ENCODE results near the gene PLXNA1.

The PLXNA1 gene

DNA sequence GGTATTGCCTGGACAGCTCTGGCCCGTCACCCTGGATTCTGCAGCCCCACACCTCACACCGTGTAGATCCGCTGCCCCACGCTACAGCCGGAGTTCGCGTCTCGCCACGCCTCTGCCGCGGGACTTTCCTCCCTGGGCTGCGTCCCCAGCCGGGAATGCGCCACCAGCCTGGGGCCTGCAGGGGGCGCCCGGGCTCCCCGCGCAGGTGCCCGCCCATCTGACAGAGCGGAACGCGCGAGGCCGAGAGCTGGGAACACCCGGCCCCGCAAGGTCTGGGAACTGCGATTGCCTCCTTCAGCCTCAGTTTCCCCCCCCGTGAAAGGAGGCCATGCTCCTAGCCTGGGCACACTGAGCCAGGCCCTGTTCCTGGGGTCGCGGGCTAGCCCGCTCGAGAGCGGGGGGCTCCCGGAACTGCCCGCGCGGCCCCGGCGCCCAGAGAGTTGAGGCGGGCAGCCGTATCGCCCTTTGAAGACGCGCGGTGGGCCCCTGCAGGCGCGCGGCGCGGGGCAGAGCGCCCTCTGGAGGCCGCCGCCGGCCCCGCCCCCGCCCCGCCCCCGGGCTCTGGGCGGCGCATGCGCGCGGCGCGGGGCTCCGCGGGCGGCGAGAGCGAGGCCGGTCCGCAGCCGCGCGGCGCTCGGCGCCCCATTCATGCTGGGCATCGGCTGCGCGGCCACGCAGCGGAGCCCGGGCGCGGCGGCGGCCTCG lies at the start of gene PLXNA1:
TSS of gene PLXNA1 (plus strand) at position 645 of the 705 bp plus-strand sequence. CDS start 5,479 bp downstream, outside the sequence.
- peak; percentile 93 for DNase-seq

GRCh38 chr3:126934031-126934531 lies 48.8 kb upstream of the PLXNA1 start:
- DNase-seq = no peak

DNA sequence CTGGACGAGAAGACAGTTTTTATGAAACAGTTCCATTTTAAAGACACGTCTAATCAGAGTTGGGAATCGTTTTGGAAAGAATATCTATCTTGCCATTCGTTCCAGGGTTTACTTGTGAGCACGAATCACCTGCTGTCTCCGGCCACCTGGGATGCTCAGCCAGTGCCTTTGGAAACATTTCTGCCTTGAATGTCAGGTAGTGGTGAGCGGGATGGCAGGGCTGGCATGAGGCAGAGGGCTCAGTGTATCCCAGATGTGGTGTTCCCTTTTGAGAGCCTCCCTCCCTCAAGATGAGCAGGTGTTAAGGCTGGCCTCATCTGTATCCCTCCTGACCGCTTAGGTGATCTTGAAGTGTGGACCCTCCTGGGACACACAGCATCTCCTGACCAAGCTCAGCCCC lies 47.9 kb upstream of the PLXNA1 start:
- no peak for DNase-seq

DNA sequence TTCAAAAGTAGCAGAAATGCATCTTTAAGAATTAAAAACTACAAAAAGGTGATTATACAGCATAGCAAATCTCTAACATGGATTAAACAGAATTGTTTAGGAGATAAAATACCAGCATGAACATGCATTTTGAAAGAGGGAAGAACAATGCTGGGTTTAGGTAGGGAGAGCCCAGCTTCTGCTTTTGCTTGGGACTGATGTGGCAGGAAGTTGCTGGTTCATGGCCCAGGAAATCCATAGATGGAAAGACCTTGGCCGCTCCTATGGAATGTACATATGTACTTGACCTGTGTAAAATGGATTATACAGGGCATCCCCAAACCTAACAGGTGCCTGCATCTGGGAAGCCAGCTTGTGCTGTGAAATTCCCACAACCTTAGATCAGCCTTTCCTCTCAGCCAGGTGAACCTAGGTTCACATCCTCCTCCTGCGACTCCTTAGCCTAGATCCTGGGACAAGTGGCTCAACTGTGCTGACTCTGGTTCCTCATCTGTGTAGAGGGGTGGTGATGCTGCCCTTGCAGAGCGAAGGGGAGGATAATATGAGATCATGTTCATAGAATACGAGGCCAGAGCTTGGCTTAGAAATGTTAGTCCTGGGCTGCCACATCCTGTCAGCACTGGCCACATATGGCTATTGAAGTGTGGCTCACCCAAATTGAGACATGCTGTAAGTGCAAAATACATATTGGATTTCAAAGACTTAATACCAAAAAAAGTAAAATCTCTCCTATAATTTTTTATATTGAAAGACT lies 47.0 kb upstream of the PLXNA1 start:
- no peak for DNase-seq

- no peak for DNase-seq
These were observed 46.0 kb upstream of the PLXNA1 start for GRCh38 chr3:126936853-126937425.

DNA sequence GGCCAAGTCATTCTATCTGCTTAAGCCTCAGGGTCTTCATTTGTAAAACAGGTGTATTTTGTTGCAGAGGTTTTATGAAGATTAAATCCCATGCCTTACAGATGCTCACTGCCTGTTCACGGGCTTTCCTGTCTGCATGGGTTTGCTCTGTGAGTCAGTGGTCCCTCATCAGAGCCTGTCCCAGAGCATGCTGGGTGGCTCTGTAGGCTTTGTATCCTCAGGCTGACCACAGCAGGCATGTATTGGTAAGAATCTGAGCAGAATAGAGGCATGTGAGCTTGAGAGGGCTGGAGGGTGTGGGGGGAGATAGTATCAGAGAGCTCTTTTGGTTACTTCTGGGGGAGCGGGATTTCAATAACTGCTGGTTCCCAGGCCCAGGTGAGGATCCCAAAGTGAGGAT lies 45.4 kb upstream of the PLXNA1 start:
- no peak for DNase-seq

DNA sequence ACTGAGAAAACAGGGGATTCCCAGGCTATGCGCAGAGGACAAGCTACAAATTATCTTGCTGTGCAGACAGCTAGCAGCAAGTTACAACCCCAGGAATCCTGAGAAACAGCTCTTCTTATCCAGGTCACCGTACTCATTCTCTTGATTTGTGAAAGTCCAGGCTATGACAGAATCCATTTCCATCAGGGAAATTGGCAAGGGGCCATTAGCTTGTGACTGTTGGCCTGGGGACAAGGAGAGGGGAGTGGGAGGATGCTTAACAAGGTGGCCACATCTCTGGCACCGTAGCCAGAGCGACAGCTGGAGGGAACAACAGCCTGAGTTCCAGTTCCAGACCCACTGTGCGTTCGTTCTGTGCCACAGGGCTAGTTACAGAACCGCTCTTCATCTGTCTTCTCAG lies 44.9 kb upstream of the PLXNA1 start:
- DNase-seq = no peak

DNA sequence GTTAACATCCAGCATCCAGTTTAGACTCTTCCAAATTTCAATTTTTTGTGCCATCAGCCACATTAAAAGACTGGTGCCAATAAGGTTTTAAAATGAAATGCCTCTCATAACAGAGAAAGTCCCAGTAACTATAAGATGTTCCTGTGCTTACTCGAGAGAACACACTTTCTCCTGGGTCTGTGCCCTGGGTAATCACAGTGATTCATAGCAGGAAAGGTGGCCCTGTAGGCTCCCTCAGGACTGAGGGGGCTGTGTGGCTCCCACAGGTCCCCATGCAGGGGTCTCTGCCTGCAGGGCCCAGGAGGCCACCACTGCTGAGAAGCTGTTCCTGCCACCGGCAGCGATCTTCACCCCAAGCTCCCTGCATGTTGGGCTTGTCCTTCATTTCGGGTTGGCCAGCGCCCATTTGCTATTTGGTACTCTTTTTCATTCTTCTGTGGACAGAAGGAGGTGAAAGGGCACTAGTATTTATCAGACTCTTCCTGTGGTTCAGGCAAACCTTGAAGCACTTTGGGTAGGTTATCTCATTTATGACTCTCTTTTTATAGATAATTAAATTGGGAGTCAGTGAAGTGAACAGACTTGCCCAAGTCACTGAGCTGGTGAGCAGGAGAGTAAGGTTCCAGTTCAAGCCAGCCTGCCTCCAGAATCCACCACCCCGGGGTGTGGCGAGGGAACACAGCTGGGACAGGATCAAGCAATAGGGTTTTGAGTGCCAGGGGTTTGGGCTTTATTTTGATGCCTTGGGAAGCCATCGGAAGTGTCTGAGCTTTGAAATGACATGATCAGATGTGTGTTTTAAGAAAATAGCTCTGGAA lies 44.2 kb upstream of the PLXNA1 start:
- DNase-seq = no peak

- no peak for DNase-seq
These were observed 43.6 kb upstream of the PLXNA1 start for GRCh38 chr3:126939338-126939718.

DNA sequence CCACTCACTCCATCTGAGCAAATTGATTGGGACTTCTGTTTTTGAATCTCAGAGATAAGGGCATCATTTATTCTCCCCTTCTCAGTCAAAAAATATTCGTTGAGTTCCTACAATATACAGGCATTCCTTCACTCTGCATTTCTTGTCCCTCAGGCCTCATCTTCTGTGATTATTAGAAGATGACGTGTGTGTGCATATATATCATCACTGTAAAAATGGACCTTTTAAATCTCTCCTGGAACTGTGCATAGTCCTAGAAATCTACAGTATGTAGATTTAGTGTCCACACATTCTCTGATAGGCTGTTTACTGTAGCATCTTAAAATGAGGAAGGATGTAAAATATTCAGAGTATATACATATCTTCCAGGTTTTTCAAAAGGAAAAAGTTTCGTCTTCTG lies 43.2 kb upstream of the PLXNA1 start:
- no peak for DNase-seq

GRCh38 chr3:126941721-126942270 lies 41.1 kb upstream of the PLXNA1 start:
- DNase-seq = no peak

DNA sequence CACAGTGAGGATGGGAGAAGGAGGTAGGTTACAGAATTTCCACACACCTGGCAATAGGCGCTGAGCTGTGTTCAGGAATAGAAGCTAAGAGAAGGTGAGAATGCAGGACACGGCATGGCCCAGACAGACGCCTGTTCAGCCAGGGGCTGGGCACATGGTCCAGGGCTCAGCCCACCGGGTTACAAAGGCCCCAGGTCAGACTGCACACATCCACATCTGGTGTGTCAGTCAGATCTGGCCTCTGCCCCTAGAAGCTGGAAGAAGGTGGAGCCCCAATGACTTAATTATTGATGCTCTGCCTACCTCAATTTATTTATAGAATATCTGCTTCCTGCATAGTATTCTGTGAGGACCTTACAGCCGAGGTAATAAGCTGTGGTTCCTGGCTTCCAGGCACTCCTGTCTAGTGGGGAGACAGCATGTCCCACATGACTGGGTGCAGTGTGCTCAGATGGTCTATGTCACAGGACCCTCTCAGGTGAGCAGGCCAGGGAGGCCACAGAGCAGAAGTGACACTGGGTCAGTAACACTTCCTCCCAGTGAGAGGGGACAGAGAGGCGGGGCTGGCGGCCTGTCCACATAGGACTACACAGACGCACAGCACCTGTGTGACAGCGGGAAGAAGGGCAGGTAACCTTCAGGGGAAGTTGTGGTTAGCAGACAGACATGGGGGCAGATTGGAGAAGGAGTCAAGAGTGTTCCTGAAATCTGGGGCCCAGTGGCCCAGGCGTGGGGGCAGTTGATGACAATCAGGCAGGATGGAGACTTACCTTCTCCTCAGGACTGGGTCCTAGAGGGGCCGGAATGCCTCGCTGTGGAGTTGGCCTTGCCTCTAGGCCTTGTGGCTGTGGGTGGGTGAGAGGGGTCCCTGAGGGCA lies 38.6 kb upstream of the PLXNA1 start:
- DNase-seq = no peak

GRCh38 chr3:126945171-126945721 lies 37.7 kb upstream of the PLXNA1 start:
- DNase-seq = no peak

GRCh38 chr3:126945891-126946290 lies 37.0 kb upstream of the PLXNA1 start:
- DNase-seq = no peak

GRCh38 chr3:126946405-126946804 lies 36.5 kb upstream of the PLXNA1 start:
- DNase-seq = no peak

DNA sequence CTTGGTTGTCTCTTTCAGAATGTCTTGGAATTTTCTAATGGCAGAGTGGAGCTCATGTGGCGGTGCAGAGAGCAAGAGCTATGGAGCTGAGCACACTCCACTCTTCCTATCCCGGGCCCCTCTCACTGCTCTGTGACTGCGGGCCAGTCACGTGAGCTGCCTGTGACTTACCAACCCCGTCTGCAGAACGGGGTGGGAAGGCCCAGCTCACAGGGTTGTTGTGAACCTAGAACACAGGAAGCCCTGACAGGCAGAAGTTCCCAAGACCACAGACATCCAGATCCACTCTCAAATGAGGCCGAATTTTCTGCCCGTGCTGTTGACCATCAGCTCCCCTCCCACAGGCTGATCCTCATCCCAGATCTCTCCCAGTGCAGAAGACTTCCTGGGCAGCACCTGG lies 35.5 kb upstream of the PLXNA1 start:
- no peak for DNase-seq

GRCh38 chr3:126948980-126949535 lies 33.9 kb upstream of the PLXNA1 start:
- no peak for DNase-seq

GRCh38 chr3:126951561-126951960 lies 31.4 kb upstream of the PLXNA1 start:
- no peak for DNase-seq

DNA sequence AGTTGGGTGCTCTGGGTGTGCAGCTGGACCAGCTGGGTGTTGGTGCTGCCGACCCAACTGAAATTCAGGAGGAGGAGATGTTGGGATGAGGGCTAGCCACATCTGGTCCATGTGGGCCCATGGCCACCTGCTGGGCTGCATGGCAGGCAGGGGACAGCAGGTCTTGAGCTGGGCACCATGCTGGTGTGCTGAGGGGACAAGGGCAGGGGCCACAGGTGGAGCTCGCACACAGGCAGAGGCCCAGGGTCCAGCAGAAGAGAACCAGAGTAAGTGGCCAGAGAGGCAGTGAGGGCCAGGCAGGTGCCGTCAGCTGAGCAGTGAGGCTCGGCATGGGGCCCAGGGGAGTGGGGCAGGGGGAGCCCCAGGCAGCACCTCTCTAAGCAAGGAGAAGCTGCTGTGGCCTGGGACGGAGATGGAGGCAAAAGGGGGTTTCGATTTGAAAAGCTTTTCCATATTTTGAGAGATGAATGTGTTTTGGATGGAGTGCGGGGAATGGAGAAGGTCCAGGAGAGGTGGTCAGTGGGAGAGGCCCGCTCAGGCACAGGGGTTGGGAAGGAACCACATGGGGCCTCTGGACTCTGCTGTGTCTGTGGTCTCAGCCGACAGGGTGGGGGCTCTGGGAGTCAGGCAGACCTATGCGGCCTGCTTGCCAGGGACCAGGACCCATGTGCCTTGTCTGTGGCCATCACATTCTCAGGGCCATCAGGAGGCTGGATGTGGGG lies 30.5 kb upstream of the PLXNA1 start:
- DNase-seq = no peak

DNA sequence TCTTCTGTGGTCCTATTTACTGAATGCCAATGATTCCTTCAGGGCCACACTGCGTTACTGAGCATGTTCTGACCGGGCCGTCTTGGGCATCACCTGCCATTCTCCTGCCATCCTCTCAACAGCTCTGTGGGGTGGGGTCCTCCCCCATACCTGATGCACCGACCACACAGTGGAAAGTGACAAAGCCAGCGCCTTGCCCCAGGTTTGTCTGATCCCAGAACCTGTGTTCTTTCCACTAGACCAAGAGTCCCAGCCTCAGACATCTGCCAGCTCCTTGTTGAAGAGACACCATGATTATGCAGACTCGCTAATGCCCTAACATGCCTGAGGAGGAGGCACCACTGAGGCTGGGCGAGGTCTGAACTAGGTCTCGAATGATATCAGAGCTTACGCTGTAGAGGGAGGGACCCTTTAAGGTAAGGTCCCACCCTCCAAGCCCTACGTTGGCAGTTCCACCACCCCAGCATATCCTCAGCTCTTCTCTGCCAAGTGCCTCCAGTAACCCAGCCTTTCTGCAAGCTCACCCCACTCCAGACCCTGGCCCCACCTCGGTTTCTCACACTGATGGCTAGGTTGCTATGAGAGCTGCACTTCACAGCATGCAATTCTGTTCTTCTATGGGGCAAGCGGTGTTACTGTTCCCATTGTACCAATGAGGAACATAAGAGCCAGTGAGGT lies 29.8 kb upstream of the PLXNA1 start:
- DNase-seq = no peak
